Natural killer cell (primary cell): Measurements from ENCODE around the gene HAGH. TPM values are rescaled to one million over a fixed set of nuclear protein-coding genes. Genes with fewer than 3 reads are reported as not detected.

ENCODE experiments used
- ATAC-seq, 3 donors: fragments of 150-1000 bp in 2 of 3; fragments of 200-7000 bp in 1 of 3; cut with Tn5 transposase; 1 replicate in 1 of 3; 2 replicates in 2 of 3; pipeline ENCODE4 v1.10.0; 2021; ENCODE audit warnings: mild to moderate bottlenecking in 2 of 3, moderate library complexity in 2 of 3
- DNase-seq, 2 donors: peaks; one replicate each; pipeline versions ENCODE4 v3.0.0 to v3.0.0-alpha.2; 2013 to 2021; ENCODE audit warnings: mixed read lengths in 1 of 2
- H3K27ac ChIP-seq: one replicate; pipeline ENCODE4 v1.5.1; 2013; ENCODE audit warnings: mild to moderate bottlenecking, low read length
- H3K27me3 ChIP-seq: one replicate; pipeline ENCODE4 v1.6.1; 2013; ENCODE audit warnings: low read length; ENCODE audit not compliant: control insufficient read depth, insufficient read depth
- H3K36me3 ChIP-seq: one replicate; pipeline ENCODE4 v1.6.1; 2013; ENCODE audit warnings: low read length; ENCODE audit not compliant: control insufficient read depth, insufficient read depth
- H3K4me1 ChIP-seq: one replicate; pipeline ENCODE4 v1.6.1; 2013; ENCODE audit warnings: low read length; ENCODE audit not compliant: control insufficient read depth, insufficient read depth
- H3K4me3 ChIP-seq: one replicate; pipeline ENCODE4 v1.5.1; 2013; ENCODE audit warnings: low read length
- H3K9me3 ChIP-seq: one replicate; pipeline ENCODE4 v1.6.1; 2013; ENCODE audit warnings: low read length; ENCODE audit not compliant: control insufficient read depth, insufficient read depth
- H3K27ac Mint-ChIP-seq, 2 donors: one replicate each; pipeline ENCODE4 v1.8.0; 2022; ENCODE audit warnings: mild to moderate bottlenecking in 2 of 2, mixed read lengths in 2 of 2, moderate library complexity in 1 of 2
- H3K27me3 Mint-ChIP-seq, 2 donors: one replicate each; pipeline ENCODE4 v1.8.0; 2022; ENCODE audit warnings: low read depth in 2 of 2, mixed read lengths in 2 of 2
- H3K36me3 Mint-ChIP-seq: one replicate; pipeline ENCODE4 v1.8.0; 2022; ENCODE audit warnings: mixed read lengths
- H3K4me1 Mint-ChIP-seq, 2 donors: one replicate each; pipeline ENCODE4 v1.8.0; 2022; ENCODE audit warnings: mixed read lengths in 2 of 2
- H3K4me3 Mint-ChIP-seq: one replicate; pipeline ENCODE4 v1.8.0; 2022; ENCODE audit warnings: mild to moderate bottlenecking, moderate library complexity, mixed read lengths
- H3K9me3 Mint-ChIP-seq, 2 donors: one replicate each; pipeline ENCODE4 v1.8.0; 2022; ENCODE audit warnings: mixed read lengths in 2 of 2
- WGBS: methylation state at CpG from one replicate; pipeline ENCODE4 v1.1.7; 2013; ENCODE audit warnings: missing lambda C conversion rate; ENCODE audit not compliant: insufficient coverage; 5-methylcytosine and 5-hydroxymethylcytosine counted together
- intact Hi-C: fragments of 100-400 bp; cut with micrococcal nuclease; formaldehyde crosslinking; loops from one replicate; pipeline ENCODE4 v1.14.2; 2022
- total RNA-seq, 4 donors: library from RNA; stranded (reverse); fragments of 120-200 nt in 1 of 4; gene quantifications; one replicate each; pipeline versions ENCODE4 v1.2.3 to v1.2.4, GENCODE V29; 2013 to 2022
- TF ChIP-seq, protein P1 (sequence below): fragments of 200-600 bp; IDR thresholded peaks from one replicate; pipeline ENCODE4 v1.8.0; 2022; ENCODE audit warnings: antibody characterized with exemption

HAGH gene
- total RNA-seq, 3 donors from 2014 or later (not counting 1 experiment from before 2014, with no cell fraction given): 27.8 to 38.4 (median 37.5) TPM

DNA sequence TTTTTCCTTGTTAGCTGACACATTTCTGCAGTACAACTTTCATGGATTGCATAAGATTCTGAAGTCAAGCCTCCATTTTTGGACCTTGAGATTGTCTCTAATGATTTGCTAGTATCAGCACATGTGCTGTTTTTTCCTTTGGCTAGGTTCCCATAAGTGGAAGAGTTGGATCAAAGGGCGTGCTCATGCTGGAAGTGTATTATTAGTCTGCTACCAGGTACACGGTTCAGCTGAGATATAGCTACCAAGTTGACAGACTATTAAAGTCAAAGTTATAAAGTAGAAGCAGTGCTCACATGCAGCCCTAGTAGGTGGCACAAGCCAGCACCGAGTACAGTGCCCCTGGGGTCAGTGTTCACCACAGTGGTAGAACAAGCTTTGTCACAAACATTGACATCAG, 3.6 kb upstream of the HAGH start:
- Histone ChIP-seq H3K27me3 (no peaks in the 10 kb centered on the region), H3K27ac (no peak overlapping the region), H3K4me1 (peaks cover 18% of the 10 kb centered on the region), H3K4me3 (no peak overlapping the region), H3K36me3 (peaks cover 2% of the 10 kb centered on the region), H3K9me3 (no peaks in the 10 kb centered on the region)
- Mint-ChIP-seq H3K36me3 (no peaks in the 10 kb centered on the region), H3K9me3 (no peaks in the 10 kb centered on the region), H3K27ac (no peak overlapping the region), H3K27me3 (no peaks in the 10 kb centered on the region), H3K4me1 (peaks cover 9 to 12% of the 10 kb centered on the region in 2 donors), H3K4me3 (no peak overlapping the region)
- ATAC-seq: no peak
- intact Hi-C loops: no loop called here
- WGBS: 92% methylated on average over 3 of the region's 3 CpGs
- TF ChIP-seq, protein P1, sequence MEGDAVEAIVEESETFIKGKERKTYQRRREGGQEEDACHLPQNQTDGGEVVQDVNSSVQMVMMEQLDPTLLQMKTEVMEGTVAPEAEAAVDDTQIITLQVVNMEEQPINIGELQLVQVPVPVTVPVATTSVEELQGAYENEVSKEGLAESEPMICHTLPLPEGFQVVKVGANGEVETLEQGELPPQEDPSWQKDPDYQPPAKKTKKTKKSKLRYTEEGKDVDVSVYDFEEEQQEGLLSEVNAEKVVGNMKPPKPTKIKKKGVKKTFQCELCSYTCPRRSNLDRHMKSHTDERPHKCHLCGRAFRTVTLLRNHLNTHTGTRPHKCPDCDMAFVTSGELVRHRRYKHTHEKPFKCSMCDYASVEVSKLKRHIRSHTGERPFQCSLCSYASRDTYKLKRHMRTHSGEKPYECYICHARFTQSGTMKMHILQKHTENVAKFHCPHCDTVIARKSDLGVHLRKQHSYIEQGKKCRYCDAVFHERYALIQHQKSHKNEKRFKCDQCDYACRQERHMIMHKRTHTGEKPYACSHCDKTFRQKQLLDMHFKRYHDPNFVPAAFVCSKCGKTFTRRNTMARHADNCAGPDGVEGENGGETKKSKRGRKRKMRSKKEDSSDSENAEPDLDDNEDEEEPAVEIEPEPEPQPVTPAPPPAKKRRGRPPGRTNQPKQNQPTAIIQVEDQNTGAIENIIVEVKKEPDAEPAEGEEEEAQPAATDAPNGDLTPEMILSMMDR: no peak
- DNase-seq: no peak

DNA sequence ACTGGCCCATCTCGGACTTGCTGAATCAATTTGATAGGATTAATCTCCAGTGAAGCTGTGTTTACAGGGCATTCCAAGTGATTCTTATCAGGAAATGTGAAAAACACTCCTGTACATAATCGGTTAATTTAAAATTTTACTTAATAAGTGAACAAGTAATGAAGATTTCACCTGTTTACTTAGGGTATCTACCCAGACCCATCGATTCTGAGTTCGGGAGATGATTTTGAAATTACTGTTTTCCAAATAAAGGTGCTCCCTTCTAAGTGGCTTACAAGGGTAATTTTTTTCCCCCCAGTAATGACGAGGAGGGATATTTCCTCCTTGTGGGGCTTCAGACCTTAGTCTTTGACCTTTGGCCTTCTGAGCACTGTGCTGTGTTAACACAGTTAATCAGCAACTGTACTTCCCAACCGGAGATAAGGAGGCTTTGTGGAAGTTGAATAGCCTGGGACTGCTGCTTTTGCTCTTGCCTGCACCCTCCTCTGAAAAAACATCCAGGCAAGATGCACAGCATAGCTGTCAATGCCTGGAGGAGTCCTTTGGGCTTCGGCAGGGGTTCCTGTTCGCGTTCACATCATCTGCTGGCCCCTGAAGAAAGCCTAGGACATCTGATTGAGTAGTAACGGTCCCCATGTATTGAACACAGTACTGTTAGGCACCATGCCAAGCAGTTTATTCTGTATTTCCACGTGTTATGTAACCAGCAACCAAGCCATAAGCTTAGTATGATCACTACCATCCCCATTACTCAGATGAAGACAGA, 2.2 kb upstream of the HAGH start:
- Mint-ChIP-seq H3K4me3 (peak overlapping the region; percentile 65), H3K9me3 (no peaks in the 10 kb centered on the region), H3K27me3 (no peaks in the 10 kb centered on the region), H3K27ac (no peak overlapping the region), H3K4me1 (peaks cover 9 to 21% of the 10 kb centered on the region in 2 donors), H3K36me3 (no peaks in the 10 kb centered on the region)
- TF ChIP-seq, protein P1: no peak
- DNase-seq: no peak
- no peak for ATAC-seq
- Histone ChIP-seq H3K27me3 (no peaks in the 10 kb centered on the region), H3K9me3 (no peaks in the 10 kb centered on the region), H3K27ac (no peak overlapping the region), H3K36me3 (peaks cover 2% of the 10 kb centered on the region), H3K4me3 (no peak overlapping the region), H3K4me1 (peaks cover 23% of the 10 kb centered on the region)
- intact Hi-C loops: no loop called here
- WGBS: 86% methylated on average over 10 of the region's 11 CpGs

DNA sequence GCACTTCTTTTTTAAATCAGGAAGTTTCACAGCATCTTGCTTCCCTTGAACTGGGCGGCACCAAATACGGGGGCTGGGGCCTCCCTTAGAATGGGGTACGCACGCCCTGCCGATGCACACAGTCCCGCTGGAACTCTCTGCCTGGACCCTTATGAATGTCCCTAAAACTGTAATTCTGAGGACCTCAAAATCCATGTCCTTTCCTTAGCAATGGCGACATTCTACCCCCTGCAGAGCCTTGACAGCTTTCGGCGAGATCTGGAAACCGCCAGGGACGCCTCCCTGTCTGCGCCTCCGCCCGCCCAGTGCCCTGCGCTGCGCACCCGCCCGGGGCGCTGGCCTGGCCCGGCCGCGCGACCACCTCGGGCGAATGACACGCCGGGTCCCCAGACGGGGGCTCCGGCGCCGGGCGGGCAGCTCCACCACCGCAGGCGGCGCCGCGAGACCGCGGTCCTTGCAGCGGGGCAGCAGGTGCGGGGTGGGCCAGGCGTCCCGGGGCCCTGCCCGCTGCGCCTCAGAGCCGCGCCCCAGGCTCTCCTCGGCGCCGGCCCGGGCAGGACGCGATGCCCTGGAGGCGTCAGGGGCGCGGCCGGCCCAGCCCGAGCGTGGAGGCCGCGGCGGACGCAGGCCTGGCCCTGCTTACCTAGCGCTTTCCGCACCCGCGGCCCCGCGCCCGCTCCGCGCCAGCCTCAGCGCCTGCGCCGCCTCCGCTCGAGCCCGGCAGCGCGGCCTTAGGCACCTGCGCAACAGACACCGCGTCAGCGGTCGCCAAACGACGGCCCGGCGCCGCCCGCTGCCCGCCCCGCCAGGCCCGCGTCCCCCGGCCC, 548 bp downstream of the HAGH start:
- Mint-ChIP-seq H3K4me3 (peak overlapping the region; percentile 67), H3K4me1 (peaks cover 9 to 23% of the 10 kb centered on the region in 2 donors), H3K27ac (peak overlapping the region; percentile 85 to 89), H3K9me3 (no peaks in the 10 kb centered on the region), H3K27me3 (no peaks in the 10 kb centered on the region), H3K36me3 (no peaks in the 10 kb centered on the region)
- TF ChIP-seq, protein P1: no peak
- ATAC-seq (peak; percentile 75 to 84 (median 75)), DNase-seq (peak in 1 of 2 donors; percentile 90)
- Histone ChIP-seq H3K36me3 (peaks cover 13% of the 10 kb centered on the region), H3K27me3 (no peaks in the 10 kb centered on the region), H3K4me3 (peak overlapping the region; percentile 24), H3K9me3 (no peaks in the 10 kb centered on the region), H3K4me1 (peaks cover 23% of the 10 kb centered on the region), H3K27ac (peak overlapping the region; percentile 59)
- WGBS: under 1% methylated on average over 96 of the region's 96 CpGs
- intact Hi-C loops: loop anchor here (2.0 kb wide), 1 partner anchor 43 kb away; the partner anchor contains the start of genes NUBP2 and SPSB3
